GM21367 (cell line): ENCODE results near the gene ADA.

Experiments used
- ATAC-seq: cut with Tn5 transposase; IDR thresholded peaks from one replicate; pipeline ENCODE4 v1.9.1; 2021; ENCODE audit not compliant: unreplicated experiment

ADA gene

DNA sequence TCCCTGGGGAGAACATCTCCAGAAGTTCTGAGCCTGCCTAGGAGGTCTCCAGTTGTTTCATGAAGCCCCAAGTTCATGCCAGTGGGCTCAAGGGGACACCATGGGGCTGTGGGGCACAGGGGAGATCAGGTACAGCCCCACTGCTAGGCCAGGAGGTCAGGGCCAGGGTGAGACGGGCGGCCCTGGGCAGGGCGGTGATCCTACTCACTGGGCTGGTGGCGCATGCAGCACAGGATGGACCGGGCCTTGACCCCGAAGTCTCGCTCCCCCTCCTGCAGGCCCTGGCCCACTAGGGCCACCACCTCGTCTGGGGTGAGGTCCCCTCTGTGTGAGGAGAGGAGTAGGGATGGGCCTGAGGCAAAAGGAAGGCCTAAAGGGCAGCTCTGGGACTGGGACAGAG is 26.1 kb downstream of the ADA start:
- no peak for ATAC-seq

DNA sequence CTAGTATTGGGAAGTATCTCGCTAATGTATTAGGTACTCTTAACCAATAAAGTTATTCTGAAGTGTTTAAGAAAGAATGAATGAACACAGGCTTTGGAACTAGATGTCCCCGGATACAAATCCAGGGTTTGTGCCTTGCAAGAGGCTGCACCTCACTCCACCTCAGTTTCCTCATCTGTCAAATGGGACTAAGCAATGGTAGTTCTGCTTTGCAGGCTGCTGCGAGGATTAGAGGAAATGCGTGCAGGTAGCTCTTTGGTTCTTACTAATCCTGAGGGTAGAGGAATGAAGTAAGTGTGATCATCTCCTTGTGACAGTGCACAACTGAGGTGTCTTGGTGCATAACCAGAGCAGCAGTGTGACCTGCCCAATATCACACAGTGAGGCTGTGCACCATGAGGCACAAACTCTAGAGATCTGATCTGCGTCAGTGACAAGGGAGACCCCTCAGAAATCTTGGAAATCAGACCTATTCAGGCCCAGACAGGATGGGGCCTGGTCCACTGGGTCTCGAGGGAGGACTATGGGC is 26.7 kb downstream of the ADA start:
- no peak for ATAC-seq

DNA sequence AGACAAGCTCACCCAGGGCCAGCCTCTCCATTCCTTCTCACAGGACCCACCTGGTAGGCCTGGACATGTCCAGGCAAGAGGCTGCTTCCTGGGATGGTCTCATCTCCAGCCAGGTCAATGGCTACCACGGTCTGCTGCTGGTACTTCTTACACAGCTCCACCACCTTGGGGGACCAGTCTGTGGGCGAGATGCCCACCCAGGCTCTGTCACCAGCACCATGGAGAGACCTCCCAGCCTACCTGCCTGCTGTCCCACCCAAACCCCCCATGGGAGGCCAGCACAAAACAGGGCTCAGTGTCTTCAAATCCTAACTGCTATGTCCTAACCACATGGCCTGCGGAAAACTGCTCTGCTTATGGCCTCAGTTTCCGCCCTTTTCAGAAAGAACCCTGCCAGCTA is 27.3 kb downstream of the ADA start:
- ATAC-seq = no peak

DNA sequence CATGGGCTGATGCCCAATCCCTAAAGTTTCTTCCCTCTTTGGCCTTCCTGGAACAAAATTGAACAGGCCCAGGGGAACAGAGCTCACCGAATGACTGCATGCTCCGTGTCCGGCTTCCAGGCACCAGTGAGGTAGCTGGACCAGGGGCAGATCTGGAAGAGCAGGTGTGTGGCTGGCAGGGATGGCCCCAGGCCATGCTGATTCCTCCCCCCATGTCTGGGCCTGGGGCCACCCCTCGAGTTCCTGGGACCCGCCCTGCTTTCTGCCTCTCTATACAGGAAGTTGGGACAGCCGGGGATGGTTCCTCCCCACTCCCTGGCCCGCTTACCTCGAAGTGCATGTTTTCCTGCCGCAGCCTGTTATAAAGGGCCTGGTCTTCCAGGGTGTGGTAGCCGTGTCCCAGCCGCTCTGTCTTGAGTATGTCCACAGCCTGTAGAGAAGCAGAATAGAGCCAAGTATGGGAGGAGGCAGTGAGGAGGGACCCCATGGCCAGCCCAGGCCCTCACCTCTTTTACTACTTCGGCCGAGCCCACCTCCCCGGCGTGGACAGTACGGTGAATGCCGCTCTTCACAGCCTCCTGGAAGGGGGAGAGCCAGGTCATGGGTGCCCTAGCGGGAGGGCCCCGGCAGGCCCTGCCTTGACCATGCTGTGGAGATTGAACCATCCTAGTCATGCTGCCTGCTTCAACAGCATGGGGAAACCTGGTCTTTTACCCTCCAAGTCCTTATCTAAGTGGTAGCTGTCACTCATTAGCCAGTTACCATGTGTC is 28.8 kb downstream of the ADA start:
- ATAC-seq = no peak

DNA sequence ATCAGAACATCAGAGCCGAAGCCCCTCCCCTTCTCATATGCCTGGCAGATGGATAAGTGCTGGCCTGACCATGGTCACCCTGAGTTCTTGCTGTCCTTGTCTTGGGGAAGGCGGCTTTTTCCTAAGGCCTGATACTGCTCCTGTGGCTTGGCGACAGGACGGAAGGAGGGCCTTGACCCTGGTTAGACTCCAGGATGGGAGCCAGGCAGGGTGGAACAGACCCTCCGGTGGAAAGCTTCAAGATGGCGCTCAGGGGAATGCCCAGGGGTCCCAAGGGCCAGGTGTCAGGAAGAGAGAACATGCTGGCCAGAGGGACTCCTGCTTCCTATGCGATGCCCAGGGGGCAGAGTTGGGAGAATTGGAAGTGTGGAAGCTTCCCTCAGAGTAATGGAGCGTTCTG is 29.6 kb downstream of the ADA start:
- ATAC-seq = no peak

DNA sequence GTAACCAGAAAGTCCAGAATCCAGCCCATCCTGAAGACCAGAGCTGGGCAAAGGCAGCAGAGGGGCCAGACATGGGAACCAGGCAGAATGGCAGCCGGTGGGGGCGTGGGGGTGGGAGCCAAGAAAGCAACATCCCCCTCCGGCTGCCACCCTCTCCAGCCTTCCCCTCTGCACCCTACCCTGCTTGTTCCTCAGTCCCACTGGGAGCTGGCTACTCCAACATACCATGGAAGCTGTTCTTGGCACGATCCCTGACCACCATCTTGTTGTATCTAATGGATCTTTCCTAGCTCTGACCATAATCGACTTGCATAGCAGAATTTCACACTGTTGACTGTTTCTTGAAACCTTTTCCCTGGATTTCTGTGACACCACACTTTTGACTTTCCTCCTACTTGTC is 30.2 kb downstream of the ADA start:
- no peak for ATAC-seq

DNA sequence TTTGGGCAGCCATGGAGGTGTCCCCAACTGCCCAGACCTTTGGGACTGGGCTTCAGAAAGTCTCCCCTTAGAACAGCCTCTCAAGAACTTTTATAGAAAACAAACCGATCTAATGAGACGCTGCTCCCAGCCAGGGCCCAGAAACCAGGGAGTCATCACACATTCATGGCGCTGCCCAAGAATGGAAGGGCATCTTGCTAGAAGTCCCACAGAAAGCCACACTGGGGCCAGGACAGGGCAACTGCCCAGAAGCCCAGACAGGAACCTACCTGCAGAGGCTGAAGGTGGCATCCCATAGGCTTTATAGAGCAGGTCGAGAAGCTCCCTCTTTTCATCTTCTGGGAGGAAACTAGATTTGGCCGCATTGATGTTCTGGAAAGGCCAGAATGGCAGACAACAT is 31.5 kb downstream of the ADA start:
- ATAC-seq = no peak

DNA sequence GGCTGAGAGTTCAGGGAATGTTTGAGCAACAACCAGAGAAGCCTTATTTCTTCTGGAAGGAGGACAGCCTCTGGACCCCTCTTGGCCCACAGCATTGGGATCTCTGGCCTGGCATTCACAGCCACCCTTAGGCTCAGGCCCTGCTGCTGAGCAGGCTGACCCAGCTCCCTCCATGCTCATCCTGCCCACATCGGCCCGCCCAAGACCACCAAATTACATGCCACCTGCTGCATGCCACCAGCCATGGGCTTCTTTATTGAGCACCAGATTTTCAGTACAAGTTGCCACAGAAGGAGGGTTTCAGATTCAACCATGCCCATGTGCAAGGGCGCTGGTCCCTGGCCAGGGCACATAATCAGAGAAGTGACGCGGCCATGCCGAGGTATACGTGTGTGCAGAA is 32.2 kb downstream of the ADA start:
- ATAC-seq = no peak

DNA sequence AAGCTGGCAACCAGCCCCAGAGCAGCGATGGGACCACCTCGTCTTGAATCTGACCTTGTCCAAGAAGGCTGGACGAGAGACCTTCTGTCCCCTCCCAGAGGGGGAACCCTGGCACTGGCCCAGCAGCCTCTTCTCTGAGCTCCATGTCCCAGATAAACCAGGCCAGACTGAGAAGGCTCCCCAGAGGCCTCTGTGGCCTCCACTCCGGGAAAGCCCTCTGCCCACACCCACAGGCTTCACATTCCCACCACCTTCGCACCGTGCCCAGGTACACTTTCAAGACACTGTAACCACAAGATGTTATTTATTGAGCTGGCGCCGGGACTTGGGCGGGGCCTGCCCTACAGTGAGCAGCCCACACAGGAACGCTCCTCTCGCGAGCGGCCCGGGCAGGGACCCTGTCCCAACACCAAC is 33.2 kb downstream of the ADA start:
- no peak for ATAC-seq

DNA sequence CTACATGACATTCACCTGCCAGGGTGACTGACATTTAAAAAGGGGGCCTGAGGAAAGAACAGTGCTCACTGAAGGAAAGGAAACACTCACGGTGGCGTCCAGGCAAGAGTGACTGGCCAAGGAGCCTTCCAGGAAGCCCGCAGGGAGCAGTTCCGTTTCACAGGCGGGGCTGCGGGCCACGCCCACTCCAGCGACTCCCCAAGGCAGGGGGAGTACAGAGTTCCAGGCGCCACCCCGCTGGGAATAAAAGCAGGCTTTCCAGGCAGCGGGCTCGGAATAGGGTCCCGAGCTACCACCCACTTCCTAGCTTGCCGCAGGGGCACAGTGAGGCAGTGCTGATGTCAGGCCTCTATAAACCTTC is 34.9 kb downstream of the ADA start:
- ATAC-seq = no peak

DNA sequence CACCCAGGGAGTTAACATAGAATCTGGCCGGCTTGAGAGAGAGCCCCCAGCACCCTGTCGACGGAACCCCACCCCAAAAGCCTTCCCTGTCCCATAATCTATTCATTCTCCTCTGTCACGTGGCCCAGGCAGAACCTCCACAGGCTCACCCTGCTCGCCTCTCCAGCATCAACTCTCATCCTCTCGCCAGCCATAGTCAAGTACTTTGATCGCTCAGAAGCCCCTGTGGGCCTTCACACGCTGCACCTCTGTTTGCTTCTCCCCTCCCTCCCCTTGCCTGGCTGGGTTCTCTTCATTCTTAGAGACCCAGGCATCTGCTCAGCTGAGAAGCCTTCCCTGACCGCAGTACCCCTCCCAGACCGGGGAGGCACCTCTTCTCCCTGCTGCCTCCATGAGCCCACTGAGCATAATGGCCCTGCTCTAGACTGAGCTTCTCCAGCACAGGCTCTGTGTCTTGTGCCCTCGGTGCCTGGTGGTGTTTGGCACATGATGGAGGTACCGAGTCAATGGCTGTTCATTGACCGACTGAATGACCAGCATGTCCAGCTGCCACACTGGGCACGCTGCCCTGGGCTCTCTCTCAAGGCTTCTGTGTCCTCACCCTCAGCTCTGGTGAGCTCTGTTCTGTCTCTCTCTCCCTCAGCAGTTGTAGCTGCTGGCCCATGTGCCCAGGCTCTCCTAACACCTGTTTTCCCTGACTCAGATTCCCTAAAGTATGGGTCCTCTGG is 35.5 kb downstream of the ADA start:
- ATAC-seq = no peak

DNA sequence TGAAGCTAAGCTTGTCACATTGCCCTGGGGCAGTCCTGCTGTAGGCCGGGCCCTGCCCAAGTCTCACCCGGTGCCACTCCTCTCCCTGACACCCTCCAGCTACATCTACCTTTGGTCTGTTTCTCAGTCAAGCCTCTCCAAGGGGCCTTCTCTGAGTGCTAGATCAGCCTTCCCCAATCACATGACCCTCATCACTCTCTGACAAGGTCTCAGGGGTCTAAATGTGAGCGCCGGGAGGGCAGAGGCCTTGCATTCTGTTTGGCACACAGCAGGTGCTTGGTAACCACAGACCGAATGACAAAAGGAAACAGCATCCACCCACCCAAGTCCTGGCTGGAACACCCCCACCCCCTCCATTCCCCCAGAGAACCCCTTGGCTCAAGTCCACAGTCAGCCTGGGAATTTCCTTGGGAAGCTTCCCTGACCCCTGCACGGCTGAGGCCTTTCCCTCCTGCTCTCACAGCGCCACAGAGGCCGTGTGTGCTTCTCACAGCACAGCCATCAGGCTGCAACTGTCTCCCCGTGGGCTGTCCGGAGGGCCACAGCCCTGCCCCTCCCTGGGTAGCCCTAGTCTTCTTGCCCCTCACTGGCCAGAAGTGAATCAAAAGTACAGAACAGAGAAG is 36.2 kb downstream of the ADA start:
- no peak for ATAC-seq

DNA sequence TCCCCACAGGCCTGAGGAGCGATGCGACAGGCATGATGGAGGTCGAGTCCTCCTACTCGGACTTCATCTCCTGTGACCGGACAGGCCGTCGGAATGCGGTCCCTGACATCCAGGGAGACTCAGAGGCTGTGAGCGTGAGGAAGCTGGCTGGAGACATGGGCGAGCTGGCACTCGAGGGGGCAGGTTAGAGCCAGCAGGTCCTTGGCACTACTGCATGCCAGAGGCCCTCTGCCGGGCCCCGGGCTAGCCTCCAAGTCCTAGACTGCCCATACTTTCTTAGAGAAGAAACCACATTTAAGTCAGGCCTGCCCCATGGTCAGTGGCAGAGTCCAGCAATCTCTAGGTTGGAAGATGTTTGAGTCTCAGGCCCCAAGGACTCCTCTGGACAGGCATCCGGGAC is 37.0 kb downstream of the ADA start:
- ATAC-seq = no peak

DNA sequence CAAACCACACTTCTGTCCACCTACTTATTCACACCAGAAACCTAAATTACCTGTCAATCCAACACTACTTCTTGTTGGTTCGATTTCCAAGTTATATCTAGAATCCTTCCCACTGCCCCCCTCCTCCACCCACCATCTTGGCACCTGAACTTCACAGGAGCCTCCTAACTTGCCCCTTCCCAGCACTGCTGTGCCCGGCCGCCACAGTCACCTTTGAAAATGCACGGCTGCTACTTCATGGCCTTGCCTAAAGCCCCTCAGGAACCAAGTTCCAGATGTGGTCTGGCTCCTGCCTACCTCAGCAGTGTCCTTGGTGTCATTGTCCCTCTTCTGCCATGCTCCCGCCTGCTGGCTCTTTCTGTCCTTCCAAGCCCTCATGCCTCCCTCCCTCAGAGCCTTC is 37.9 kb downstream of the ADA start:
- ATAC-seq = no peak

DNA sequence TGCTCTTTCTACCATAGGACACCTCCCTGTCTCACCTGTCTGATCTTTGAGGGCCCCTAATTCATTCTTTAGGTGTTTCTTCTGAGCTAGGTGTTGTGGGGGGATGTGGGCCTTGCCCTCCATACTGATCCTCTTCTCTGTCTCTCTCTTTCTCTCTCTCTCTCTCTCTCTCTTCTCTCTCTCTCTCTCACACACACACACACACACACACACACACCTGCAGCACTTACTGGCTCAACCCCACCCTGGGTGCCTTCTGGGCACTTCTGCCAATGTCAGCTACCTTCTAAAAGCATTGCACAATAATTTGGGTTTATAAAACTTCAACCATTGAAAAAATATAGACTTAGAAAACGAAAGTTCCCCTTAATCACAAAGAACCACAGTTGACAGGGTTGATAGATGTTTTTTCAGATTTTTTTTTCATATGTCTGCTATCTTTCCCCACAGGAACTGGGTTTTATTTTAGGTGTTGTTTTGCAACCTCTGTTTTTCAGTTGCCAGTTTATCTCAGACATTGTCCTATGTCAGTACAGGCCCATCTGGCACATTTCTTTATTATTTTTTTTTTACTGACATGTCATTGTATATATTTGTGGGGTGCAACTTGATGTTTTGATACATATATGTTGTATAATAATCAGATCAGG is 41.1 kb downstream of the ADA start:
- ATAC-seq = no peak

DNA sequence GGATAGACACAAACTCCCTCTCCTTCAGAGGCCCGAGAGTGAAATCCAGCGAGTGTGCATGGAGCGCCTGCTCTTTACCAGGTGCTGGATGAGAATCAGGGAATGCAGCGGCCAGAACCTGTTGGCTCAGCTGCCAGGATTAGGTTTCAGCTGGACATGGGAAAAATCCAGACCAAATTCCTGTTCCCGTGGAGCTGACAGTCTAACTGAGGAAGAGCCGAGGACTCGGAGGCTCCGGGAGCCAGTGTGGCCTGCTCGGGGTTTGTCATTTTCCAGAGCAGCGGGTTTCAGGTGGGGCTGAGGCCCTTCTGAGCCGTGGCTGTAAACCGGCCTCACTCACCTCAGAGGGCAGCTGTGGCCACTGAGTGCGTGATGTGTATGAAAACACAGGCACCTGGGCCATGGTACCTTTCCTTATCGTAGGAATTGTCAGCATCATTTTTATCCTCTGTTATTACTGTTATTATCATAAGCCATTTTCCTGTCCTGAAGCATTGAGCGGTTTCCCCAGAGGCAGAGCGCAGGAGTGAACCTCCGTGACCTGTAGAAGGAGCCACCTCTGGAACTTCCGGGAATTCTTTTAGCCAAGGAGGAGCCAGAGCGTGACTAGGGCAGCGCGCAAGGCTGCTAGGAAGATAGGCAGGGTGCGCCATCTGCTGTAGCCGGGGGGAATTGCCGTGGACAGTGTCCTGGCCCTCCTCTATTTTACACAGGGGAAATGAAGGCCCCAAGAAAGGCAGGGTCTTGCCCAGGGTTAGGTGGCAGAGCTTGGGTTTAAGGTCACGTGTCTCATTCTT is 41.8 kb downstream of the ADA start:
- no peak for ATAC-seq

DNA sequence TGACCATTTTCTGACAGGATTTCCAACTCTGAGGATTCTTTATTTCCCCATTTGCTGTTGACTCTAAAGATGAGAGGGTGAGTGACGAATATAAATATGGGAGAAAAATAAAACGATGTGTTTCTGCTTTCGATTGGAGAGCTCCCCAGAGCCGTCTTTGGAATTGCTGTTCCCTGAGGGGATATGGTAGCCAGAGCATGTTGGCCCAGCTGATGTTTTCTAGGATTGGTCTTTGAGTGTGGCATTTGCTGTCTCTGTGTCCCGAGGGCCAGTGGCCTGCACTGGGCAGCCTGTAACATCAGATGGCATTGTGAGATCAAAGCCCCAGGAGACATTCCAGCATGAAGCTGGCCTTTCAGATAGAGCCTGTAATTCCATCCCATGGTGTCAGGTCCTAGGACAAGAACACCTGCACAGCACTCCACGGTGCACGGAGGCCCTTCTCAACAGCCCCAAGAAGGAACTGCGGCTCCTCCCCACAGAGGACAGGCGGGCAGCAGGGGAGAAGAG is 42.4 kb downstream of the ADA start:
- no peak for ATAC-seq

DNA sequence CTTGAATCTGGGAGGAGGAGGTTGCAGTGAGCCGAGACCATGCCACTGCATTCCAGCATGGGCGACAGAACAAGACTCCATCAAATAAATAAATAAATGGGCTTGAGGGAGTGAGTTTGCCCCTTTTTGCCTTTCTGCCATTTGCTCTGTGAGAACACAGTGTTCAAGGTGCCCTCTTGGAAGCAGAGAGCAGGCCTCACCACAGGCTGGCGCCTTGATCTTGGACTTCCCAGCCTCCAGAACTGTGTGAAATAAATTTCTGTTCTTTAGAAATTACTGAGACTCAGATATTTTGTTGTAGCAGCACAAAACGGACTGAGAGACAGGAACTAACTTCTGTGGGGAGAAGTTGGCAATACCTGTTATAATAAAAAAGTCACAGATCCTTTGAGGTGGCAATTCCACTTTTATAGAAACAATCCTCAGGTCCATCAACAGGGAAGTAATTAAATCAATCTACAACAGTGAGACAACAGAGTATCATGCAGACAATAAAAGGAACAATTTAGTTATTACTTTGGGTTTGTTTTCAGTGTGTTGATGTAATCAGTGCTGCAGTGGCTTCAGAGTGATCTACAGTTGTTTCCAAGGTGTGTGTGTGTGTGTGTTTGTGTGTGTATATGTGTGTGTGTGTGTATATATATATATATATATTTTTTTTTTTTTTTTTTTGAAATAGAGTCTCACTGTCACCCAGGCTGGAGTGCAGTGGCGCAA is 44.6 kb downstream of the ADA start:
- ATAC-seq = no peak

DNA sequence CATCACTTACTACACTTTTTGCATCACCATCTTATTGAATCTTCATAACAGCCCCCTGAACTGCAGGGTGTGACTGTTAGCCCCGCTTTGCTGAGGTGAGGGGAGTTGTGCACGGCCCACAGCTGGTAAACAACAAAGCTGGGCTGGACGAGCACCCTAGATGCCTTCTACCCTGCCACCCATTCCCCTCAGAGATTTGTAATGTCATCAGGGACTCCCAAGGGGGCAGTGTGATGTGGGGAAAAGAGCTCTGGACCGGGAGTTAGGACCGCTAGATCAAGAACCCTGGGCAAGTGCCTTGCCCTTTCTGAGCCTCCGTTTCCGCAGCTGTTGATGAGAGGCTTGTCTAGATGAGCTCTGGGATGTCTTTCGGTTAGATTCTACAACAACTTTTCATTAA is 48.2 kb downstream of the ADA start:
- ATAC-seq = no peak

DNA sequence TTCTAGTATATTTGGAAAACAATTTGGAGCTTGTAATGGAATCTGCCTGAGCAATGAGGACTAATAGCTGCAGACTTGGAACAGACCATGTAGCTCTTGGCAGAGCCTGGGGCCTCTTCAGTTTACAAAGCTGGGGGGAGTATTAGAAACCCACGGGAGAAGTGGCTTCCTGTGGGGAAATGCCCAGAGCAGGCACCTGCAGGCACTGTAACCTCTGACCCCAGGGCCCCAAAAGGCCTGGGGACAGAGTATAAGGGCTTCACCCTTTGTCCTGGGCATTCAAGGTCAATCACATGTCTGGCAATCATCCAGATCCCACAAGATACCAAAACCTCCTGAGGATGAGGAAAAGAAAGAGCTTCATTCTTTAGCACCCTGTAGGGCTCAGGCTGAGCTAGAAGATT is 49.7 kb downstream of the ADA start:
- ATAC-seq = no peak
